HEK293 (cell line): ENCODE data around the gene SBF2.

Experiments
- CTCF ChIA-PET: fragments of 350-600 bp; formaldehyde crosslinking; extraction: SDS; loops from one replicate; lab custom pipeline; 2021; ENCODE audit warnings: antibody characterized with exemption; lab: Yijun Ruan, JAX
- POLR2A ChIA-PET: fragments of 300-600 bp; formaldehyde crosslinking; extraction: SDS; loops from one replicate; lab custom pipeline; 2020; ENCODE audit warnings: antibody characterized with exemption, inconsistent platforms; lab: Yijun Ruan, JAX
- H3K27ac ChIP-seq: fragments of 200-500 bp; sonication (Bioruptor generic); 2 replicates; pipeline ENCODE4 v1.5.1; 2014; ENCODE audit warnings: low read depth, low read length, control low read depth, inconsistent platforms; ENCODE audit errors: extremely low read depth
- H3K36me3 ChIP-seq, 2 experiments: fragments of 200-500 bp in 1 of 2; sonication (Bioruptor generic) in 1 of 2; 1 replicate in 1 of 2; 2 replicates in 1 of 2; pipeline ENCODE4 v1.5.1; 2014 to 2017; ENCODE audit warnings: inconsistent platforms in 2 of 2, low read length in 2 of 2; ENCODE audit not compliant: control insufficient read depth in 2 of 2, insufficient read depth in 1 of 2
- H3K4me1 ChIP-seq: fragments of 200-500 bp; sonication (Bioruptor generic); 2 replicates; pipeline ENCODE4 v1.5.1; 2014; ENCODE audit warnings: mild to moderate bottlenecking, low read length, inconsistent platforms; ENCODE audit not compliant: control insufficient read depth, insufficient read depth
- H3K4me3 ChIP-seq: 2 replicates; pipeline ENCODE4 v1.5.1; 2011; ENCODE audit warnings: low read depth, mild to moderate bottlenecking, control low read depth, low read length, moderate library complexity
- H3K9me3 ChIP-seq: fragments of 200-500 bp; sonication (Bioruptor generic); 2 replicates; pipeline ENCODE4 v1.5.1; 2014; ENCODE audit warnings: low read depth, low read length, inconsistent platforms; ENCODE audit not compliant: control insufficient read depth, insufficient read depth
- ZNF132 ChIP-seq: fragments of 450-650 bp; formaldehyde crosslinking; IDR thresholded peaks from 2 replicates; pipeline ENCODE4 v1.5.1; 2017; ENCODE audit warnings: missing biosample characterization, missing genetic modification characterization, borderline replicate concordance
- ZNF157 ChIP-seq: fragments of 450-650 bp; formaldehyde crosslinking; IDR thresholded peaks from 2 replicates; pipeline ENCODE4 v1.5.1; 2016; ENCODE audit warnings: missing biosample characterization, missing genetic modification characterization
- ZNF2 ChIP-seq: fragments of 450-650 bp; formaldehyde crosslinking; IDR thresholded peaks from 2 replicates; pipeline ENCODE4 v1.5.1; 2016; ENCODE audit warnings: missing biosample characterization, missing genetic modification characterization
- ZNF24 ChIP-seq: fragments of 450-650 bp; formaldehyde crosslinking; IDR thresholded peaks from 2 replicates; pipeline ENCODE4 v1.5.1; 2016; ENCODE audit warnings: missing biosample characterization, missing genetic modification characterization
- ZNF521 ChIP-seq: fragments of 450-650 bp; formaldehyde crosslinking; IDR thresholded peaks from 2 replicates; pipeline ENCODE4 v1.5.1; 2017; ENCODE audit warnings: missing biosample characterization, mild to moderate bottlenecking, missing genetic modification characterization
- ZNF623 ChIP-seq: fragments of 450-650 bp; formaldehyde crosslinking; IDR thresholded peaks from 2 replicates; pipeline ENCODE4 v1.5.1; 2016; ENCODE audit warnings: missing biosample characterization, missing genetic modification characterization
- ZNF843 ChIP-seq: fragments of 450-650 bp; formaldehyde crosslinking; IDR thresholded peaks from 2 replicates; pipeline ENCODE4 v1.5.1; 2016; ENCODE audit warnings: missing biosample characterization, missing genetic modification characterization
- ZSCAN30 ChIP-seq: fragments of 450-650 bp; IDR thresholded peaks from 2 replicates; pipeline ENCODE4 v1.5.1; 2018; ENCODE audit warnings: missing biosample characterization, mild to moderate bottlenecking, missing genetic modification characterization, moderate library complexity
- ZXDB ChIP-seq: fragments of 450-650 bp; formaldehyde crosslinking; IDR thresholded peaks from 2 replicates; pipeline ENCODE4 v1.5.1; 2016; ENCODE audit warnings: missing biosample characterization, missing genetic modification characterization
- TF ChIP-seq, protein P1 (sequence below): fragments of 450-650 bp; formaldehyde crosslinking; conservative IDR thresholded peaks from 2 replicates; pipeline ENCODE4 v1.5.1; 2016; ENCODE audit warnings: low read depth, missing biosample characterization, missing genetic modification characterization
- TF ChIP-seq, protein P2 (sequence below): fragments of 450-650 bp; formaldehyde crosslinking; IDR thresholded peaks from 2 replicates; pipeline ENCODE4 v1.5.1; 2016; ENCODE audit warnings: missing biosample characterization, missing genetic modification characterization
- TF ChIP-seq, protein P3 (sequence below): fragments of 450-650 bp; formaldehyde crosslinking; IDR thresholded peaks from 2 replicates; pipeline ENCODE4 v1.5.1; 2017; ENCODE audit warnings: missing biosample characterization, missing genetic modification characterization
- TF ChIP-seq, protein P4 (sequence below): fragments of 450-650 bp; formaldehyde crosslinking; IDR thresholded peaks from 2 replicates; pipeline ENCODE4; 2016; ENCODE audit warnings: missing biosample characterization, missing genetic modification characterization
- TF ChIP-seq, protein P5 (sequence below): fragments of 450-650 bp; formaldehyde crosslinking; conservative IDR thresholded peaks from 2 replicates; pipeline ENCODE4 v1.5.1; 2016; ENCODE audit warnings: low read depth, missing biosample characterization, missing genetic modification characterization

Gene SBF2

DNA sequence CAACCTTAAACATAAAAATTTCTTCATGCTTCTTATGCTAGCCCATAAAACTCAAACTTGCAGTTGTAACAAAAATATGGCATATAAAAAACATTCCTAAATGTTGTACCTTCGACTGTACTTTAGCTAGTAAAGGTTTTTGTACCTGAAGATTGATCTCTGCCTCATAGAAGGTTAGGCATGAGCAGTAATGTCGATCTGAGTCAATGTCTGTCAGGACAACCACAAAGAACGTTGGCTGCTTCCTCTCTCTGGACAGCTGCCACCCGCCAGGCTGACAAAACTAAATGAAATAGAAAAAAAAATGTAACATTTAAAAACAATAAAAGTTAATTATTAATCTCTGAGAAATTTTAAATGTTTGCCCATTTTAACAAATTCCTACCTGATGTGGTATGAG lies 251.3 kb downstream of the SBF2 start:
- Histone ChIP-seq H3K4me1 (no peaks in the 10 kb centered on the region), H3K9me3 (no peaks in the 10 kb centered on the region), H3K36me3 (no peaks in the 10 kb centered on the region), H3K4me3 (no peak overlapping the region), H3K27ac (no peak overlapping the region)
- TF ChIP-seq, protein P1, sequence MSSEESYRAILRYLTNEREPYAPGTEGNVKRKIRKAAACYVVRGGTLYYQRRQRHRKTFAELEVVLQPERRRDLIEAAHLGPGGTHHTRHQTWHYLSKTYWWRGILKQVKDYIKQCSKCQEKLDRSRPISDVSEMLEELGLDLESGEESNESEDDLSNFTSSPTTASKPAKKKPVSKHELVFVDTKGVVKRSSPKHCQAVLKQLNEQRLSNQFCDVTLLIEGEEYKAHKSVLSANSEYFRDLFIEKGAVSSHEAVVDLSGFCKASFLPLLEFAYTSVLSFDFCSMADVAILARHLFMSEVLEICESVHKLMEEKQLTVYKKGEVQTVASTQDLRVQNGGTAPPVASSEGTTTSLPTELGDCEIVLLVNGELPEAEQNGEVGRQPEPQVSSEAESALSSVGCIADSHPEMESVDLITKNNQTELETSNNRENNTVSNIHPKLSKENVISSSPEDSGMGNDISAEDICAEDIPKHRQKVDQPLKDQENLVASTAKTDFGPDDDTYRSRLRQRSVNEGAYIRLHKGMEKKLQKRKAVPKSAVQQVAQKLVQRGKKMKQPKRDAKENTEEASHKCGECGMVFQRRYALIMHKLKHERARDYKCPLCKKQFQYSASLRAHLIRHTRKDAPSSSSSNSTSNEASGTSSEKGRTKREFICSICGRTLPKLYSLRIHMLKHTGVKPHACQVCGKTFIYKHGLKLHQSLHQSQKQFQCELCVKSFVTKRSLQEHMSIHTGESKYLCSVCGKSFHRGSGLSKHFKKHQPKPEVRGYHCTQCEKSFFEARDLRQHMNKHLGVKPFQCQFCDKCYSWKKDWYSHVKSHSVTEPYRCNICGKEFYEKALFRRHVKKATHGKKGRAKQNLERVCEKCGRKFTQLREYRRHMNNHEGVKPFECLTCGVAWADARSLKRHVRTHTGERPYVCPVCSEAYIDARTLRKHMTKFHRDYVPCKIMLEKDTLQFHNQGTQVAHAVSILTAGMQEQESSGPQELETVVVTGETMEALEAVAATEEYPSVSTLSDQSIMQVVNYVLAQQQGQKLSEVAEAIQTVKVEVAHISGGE (tag by site-specific recombination), result no peak
- TF ChIP-seq, protein P2, sequence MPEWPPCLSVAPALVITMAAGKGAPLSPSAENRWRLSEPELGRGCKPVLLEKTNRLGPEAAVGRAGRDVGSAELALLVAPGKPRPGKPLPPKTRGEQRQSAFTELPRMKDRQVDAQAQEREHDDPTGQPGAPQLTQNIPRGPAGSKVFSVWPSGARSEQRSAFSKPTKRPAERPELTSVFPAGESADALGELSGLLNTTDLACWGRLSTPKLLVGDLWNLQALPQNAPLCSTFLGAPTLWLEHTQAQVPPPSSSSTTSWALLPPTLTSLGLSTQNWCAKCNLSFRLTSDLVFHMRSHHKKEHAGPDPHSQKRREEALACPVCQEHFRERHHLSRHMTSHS (tag by site-specific recombination), result no peak
- no peak for TF ChIP-seq ZNF2 (tag by site-specific recombination)
- TF ChIP-seq ZNF843 (tag by site-specific recombination), result no peak
- TF ChIP-seq ZNF132 (tag by site-specific recombination), result no peak
- TF ChIP-seq ZSCAN30 (tag by site-specific recombination), result no peak
- TF ChIP-seq ZNF157 (tag by site-specific recombination), result no peak
- TF ChIP-seq ZXDB, result no peak
- TF ChIP-seq, protein P3, sequence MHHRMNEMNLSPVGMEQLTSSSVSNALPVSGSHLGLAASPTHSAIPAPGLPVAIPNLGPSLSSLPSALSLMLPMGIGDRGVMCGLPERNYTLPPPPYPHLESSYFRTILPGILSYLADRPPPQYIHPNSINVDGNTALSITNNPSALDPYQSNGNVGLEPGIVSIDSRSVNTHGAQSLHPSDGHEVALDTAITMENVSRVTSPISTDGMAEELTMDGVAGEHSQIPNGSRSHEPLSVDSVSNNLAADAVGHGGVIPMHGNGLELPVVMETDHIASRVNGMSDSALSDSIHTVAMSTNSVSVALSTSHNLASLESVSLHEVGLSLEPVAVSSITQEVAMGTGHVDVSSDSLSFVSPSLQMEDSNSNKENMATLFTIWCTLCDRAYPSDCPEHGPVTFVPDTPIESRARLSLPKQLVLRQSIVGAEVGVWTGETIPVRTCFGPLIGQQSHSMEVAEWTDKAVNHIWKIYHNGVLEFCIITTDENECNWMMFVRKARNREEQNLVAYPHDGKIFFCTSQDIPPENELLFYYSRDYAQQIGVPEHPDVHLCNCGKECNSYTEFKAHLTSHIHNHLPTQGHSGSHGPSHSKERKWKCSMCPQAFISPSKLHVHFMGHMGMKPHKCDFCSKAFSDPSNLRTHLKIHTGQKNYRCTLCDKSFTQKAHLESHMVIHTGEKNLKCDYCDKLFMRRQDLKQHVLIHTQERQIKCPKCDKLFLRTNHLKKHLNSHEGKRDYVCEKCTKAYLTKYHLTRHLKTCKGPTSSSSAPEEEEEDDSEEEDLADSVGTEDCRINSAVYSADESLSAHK (tag by site-specific recombination), result no peak
- no peak for TF ChIP-seq ZNF623 (tag by site-specific recombination)
- TF ChIP-seq, protein P4, sequence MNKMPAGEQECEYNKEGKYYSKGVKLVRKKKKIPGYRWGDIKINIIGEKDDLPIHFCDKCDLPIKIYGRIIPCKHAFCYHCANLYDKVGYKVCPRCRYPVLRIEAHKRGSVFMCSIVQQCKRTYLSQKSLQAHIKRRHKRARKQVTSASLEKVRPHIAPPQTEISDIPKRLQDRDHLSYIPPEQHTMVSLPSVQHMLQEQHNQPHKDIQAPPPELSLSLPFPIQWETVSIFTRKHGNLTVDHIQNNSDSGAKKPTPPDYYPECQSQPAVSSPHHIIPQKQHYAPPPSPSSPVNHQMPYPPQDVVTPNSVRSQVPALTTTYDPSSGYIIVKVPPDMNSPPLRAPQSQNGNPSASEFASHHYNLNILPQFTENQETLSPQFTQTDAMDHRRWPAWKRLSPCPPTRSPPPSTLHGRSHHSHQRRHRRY (tag by site-specific recombination), result no peak
- TF ChIP-seq ZNF24 (tag by site-specific recombination), result no peak
- TF ChIP-seq, protein P5, sequence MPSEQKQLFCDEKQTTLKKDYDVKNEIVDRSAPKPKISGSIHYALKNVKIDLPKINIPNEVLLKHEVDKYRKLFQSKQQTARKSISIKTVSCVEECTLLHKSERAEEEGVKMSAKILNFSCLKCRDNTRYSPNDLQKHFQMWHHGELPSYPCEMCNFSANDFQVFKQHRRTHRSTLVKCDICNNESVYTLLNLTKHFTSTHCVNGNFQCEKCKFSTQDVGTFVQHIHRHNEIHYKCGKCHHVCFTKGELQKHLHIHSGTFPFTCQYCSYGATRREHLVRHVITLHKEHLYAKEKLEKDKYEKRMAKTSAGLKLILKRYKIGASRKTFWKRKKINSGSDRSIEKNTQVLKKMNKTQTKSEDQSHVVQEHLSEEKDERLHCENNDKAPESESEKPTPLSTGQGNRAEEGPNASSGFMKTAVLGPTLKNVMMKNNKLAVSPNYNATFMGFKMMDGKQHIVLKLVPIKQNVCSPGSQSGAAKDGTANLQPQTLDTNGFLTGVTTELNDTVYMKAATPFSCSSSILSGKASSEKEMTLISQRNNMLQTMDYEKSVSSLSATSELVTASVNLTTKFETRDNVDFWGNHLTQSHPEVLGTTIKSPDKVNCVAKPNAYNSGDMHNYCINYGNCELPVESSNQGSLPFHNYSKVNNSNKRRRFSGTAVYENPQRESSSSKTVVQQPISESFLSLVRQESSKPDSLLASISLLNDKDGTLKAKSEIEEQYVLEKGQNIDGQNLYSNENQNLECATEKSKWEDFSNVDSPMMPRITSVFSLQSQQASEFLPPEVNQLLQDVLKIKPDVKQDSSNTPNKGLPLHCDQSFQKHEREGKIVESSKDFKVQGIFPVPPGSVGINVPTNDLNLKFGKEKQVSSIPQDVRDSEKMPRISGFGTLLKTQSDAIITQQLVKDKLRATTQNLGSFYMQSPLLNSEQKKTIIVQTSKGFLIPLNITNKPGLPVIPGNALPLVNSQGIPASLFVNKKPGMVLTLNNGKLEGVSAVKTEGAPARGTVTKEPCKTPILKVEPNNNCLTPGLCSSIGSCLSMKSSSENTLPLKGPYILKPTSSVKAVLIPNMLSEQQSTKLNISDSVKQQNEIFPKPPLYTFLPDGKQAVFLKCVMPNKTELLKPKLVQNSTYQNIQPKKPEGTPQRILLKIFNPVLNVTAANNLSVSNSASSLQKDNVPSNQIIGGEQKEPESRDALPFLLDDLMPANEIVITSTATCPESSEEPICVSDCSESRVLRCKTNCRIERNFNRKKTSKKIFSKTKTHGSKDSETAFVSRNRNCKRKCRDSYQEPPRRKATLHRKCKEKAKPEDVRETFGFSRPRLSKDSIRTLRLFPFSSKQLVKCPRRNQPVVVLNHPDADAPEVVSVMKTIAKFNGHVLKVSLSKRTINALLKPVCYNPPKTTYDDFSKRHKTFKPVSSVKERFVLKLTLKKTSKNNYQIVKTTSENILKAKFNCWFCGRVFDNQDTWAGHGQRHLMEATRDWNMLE, result no peak
- TF ChIP-seq ZNF521, result no peak
- CTCF ChIA-PET, result no interaction called here
- POLR2A ChIA-PET, result no interaction called here
